SK-N-SH treated with all-trans-retinoic acid at 6 μM for 48 hours (cell line): ENCODE data around the gene DDX1.

Experiments used
- ATAC-seq: fragments of 200-7000 bp; cut with Tn5 transposase; 3 replicates; pipeline ENCODE4 v1.9.1; 2020; ENCODE audit warnings: mild to moderate bottlenecking, moderate library complexity
- BACH2 ChIP-seq: fragments of 250-450 bp; sonication (Bioruptor Pico); IDR thresholded peaks from 2 replicates; pipeline ENCODE4 v1.9.0; 2021; ENCODE audit warnings: mild to moderate bottlenecking, borderline replicate concordance
- CSDC2 ChIP-seq: fragments of 250-450 bp; sonication (Bioruptor Pico); IDR thresholded peaks from 2 replicates; pipeline ENCODE4 v1.5.0; 2020; ENCODE audit warnings: mild to moderate bottlenecking, moderate library complexity
- CSRNP3 ChIP-seq: fragments of 250-450 bp; sonication (Bioruptor Pico); IDR thresholded peaks from 2 replicates; pipeline ENCODE4 v1.5.1; 2021; ENCODE audit warnings: mild to moderate bottlenecking, moderate library complexity
- ESRRG ChIP-seq: fragments of 250-450 bp; sonication (Bioruptor Pico); IDR thresholded peaks from 2 replicates; pipeline ENCODE4 v1.6.1; 2021; ENCODE audit warnings: mild to moderate bottlenecking
- OSR1 ChIP-seq: fragments of 250-450 bp; sonication (Bioruptor Pico); IDR thresholded peaks from 2 replicates; pipeline ENCODE4 v1.8.0; 2022; ENCODE audit warnings: moderate library complexity, mild to moderate bottlenecking, inconsistent platforms
- PATZ1 ChIP-seq: fragments of 250-450 bp; sonication (Bioruptor Pico); IDR thresholded peaks from 2 replicates; pipeline ENCODE4 v1.8.0; 2020; ENCODE audit warnings: mild to moderate bottlenecking, moderate library complexity, borderline replicate concordance
- POU6F1 ChIP-seq: fragments of 250-450 bp; sonication (Bioruptor Pico); IDR thresholded peaks from 2 replicates; pipeline ENCODE4 v1.8.0; 2021; ENCODE audit warnings: low read depth, mild to moderate bottlenecking, moderate library complexity, borderline replicate concordance
- PPARA ChIP-seq: fragments of 250-450 bp; sonication (Bioruptor Pico); IDR thresholded peaks from 2 replicates; pipeline ENCODE4 v1.5.0; 2020; ENCODE audit warnings: mild to moderate bottlenecking, borderline replicate concordance
- RARB ChIP-seq: fragments of 250-450 bp; sonication (Bioruptor Pico); IDR thresholded peaks from 2 replicates; pipeline ENCODE4 v1.8.0; 2021; ENCODE audit warnings: mild to moderate bottlenecking, moderate library complexity
- SNAI2 ChIP-seq: fragments of 250-450 bp; sonication (Bioruptor Pico); IDR thresholded peaks from 2 replicates; pipeline ENCODE4 v1.5.0; 2020; ENCODE audit warnings: mild to moderate bottlenecking, moderate library complexity
- TCF4 ChIP-seq: fragments of 250-450 bp; sonication (Bioruptor Pico); IDR thresholded peaks from 2 replicates; pipeline ENCODE4 v1.8.0; 2021; ENCODE audit warnings: mild to moderate bottlenecking, moderate library complexity, borderline replicate concordance
- TOX ChIP-seq: fragments of 250-450 bp; sonication (Bioruptor Pico); IDR thresholded peaks from 2 replicates; pipeline ENCODE4 v1.8.0; 2021; ENCODE audit warnings: mild to moderate bottlenecking, moderate library complexity, borderline replicate concordance
- TSHZ2 ChIP-seq: fragments of 250-450 bp; sonication (Bioruptor Pico); IDR thresholded peaks from 2 replicates; pipeline ENCODE4 v1.5.0; 2020; ENCODE audit warnings: mild to moderate bottlenecking, moderate library complexity
- ZC3H10 ChIP-seq: fragments of 250-450 bp; sonication (Bioruptor Pico); IDR thresholded peaks from 2 replicates; pipeline ENCODE4 v1.5.1; 2021; ENCODE audit warnings: mild to moderate bottlenecking, moderate library complexity
- ZFP3 ChIP-seq: fragments of 250-450 bp; sonication (Bioruptor Pico); IDR thresholded peaks from 2 replicates; pipeline ENCODE4 v1.5.0; 2020; ENCODE audit warnings: mild to moderate bottlenecking, moderate library complexity
- ZFP30 ChIP-seq: fragments of 450-650 bp; formaldehyde crosslinking; IDR thresholded peaks from 2 replicates; pipeline ENCODE4 v1.5.0; 2022; ENCODE audit warnings: mild to moderate bottlenecking, moderate library complexity
- ZNF565 ChIP-seq: fragments of 450-650 bp; formaldehyde crosslinking; conservative IDR thresholded peaks from 2 replicates; pipeline ENCODE4 v1.5.0; 2020; ENCODE audit warnings: low read depth, mild to moderate bottlenecking, moderate library complexity
- ZNF70 ChIP-seq: fragments of 450-650 bp; formaldehyde crosslinking; IDR thresholded peaks from 2 replicates; pipeline ENCODE4 v1.5.0; 2020; ENCODE audit warnings: mild to moderate bottlenecking, moderate library complexity
- ZNF8 ChIP-seq: fragments of 450-650 bp; formaldehyde crosslinking; IDR thresholded peaks from 2 replicates; pipeline ENCODE4 v1.5.0; 2020; ENCODE audit warnings: mild to moderate bottlenecking, moderate library complexity
- TF ChIP-seq, protein P1 (sequence below): fragments of 250-450 bp; sonication (Bioruptor Pico); IDR thresholded peaks from 2 replicates; pipeline ENCODE4 v1.5.1; 2020; ENCODE audit warnings: low read depth, mild to moderate bottlenecking, moderate library complexity

Gene DDX1

GRCh38 chr2:15667809-15668556 lies 76.3 kb downstream of the DDX1 start:
- no peak for TF ChIP-seq BACH2 (CRISPR knock-in tag)
- no peak for TF ChIP-seq POU6F1 (CRISPR knock-in tag)
- no peak for TF ChIP-seq ZFP30 (CRISPR knock-in tag)
- TF ChIP-seq TCF4 (CRISPR knock-in tag) = no peak
- TF ChIP-seq TOX (CRISPR knock-in tag) = no peak
- no peak for TF ChIP-seq TSHZ2 (CRISPR knock-in tag)
- TF ChIP-seq ZC3H10 (CRISPR knock-in tag) = no peak
- no peak for TF ChIP-seq RARB
- no peak for TF ChIP-seq OSR1 (CRISPR knock-in tag)
- TF ChIP-seq CSDC2 (CRISPR knock-in tag) = no peak
- TF ChIP-seq, protein P1, sequence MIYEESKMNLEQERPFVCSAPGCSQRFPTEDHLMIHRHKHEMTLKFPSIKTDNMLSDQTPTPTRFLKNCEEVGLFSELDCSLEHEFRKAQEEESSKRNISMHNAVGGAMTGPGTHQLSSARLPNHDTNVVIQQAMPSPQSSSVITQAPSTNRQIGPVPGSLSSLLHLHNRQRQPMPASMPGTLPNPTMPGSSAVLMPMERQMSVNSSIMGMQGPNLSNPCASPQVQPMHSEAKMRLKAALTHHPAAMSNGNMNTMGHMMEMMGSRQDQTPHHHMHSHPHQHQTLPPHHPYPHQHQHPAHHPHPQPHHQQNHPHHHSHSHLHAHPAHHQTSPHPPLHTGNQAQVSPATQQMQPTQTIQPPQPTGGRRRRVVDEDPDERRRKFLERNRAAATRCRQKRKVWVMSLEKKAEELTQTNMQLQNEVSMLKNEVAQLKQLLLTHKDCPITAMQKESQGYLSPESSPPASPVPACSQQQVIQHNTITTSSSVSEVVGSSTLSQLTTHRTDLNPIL (CRISPR knock-in tag) = no peak
- TF ChIP-seq ZNF70 (CRISPR knock-in tag) = no peak
- no peak for TF ChIP-seq ZNF565 (CRISPR knock-in tag)
- TF ChIP-seq ZFP3 (CRISPR knock-in tag) = no peak
- TF ChIP-seq PATZ1 (CRISPR knock-in tag) = no peak
- TF ChIP-seq ESRRG = no peak
- no peak for TF ChIP-seq ZNF8 (CRISPR knock-in tag)
- no peak for TF ChIP-seq SNAI2 (CRISPR knock-in tag)
- ATAC-seq = no peak

DNA sequence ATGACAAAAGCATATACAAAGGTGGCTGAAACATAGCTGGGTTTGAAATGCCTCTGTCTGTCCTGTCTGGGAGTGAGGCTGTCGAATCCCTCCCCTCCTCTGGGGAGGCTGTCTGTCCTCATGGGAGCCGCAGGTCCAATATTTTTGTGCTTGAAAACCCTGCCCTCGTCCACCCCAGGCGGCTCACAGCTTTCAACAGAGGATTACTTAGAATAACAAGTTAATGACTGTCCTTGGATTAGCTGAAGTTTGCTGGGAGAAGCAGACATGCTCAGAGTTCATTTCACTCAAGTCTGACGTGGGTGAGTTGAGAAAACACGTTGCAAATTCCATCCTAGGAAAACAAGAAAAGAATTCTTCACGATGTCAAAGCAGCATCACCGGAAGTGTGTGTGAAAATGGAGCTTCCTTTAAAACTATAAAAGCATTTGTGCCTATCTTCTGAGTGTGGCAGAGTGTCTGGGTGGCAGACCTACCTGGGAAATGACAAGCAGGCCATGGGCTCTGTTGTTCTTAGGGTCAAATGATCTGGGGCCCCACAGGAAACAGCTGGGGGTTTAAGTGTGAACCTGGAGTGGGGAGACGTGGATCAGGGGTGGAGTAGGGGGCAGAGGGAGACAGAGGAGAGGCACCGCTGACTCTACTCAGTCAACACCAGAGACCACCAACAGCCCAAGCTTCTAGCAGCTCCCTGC lies 77.1 kb downstream of the DDX1 start:
- no peak for ATAC-seq
- TF ChIP-seq PPARA (CRISPR knock-in tag) (no peak), TSHZ2 (CRISPR knock-in tag) (no peak), ZFP3 (CRISPR knock-in tag) (no peak), CSRNP3 (CRISPR knock-in tag) (no peak)
